HCT116 (cell line): ENCODE data around the gene RPS6KA1. TPM values are rescaled to one million over a fixed set of nuclear protein-coding genes. Genes with fewer than 3 reads are reported as not detected.

Source experiments
- ATAC-seq: fragments of 200-7000 bp; cut with Tn5 transposase; 2 replicates; pipeline ENCODE4 v1.9.1; 2020; ENCODE audit warnings: mild to moderate bottlenecking, moderate library complexity
- BruUV-seq: library from RNA; stranded (reverse); fragments of 400-500 nt; replicated peaks from 2 replicates; lab custom pipeline; 2021; lab: Mats Ljungman, UMichigan
- CTCF ChIA-PET: fragments of 300-600 bp; sonication (Branson Sonifier 250); formaldehyde crosslinking; loops from one replicate; lab custom pipeline; 2021; ENCODE audit warnings: antibody characterized with exemption; lab: Charles Lee
- POLR2A ChIA-PET: fragments of 300-600, 350-600 bp; sonication (Branson Sonifier 250); formaldehyde crosslinking; loops from one replicate; lab custom pipeline; 2021; ENCODE audit warnings: antibody characterized with exemption; lab: Charles Lee
- RAD21 ChIA-PET, 2 experiments: fragments of 300-600 bp; sonication (Branson Sonifier 250); formaldehyde crosslinking; loops; one replicate each; lab custom pipeline; 2023; ENCODE audit warnings: low total read pairs in 2 of 2; ENCODE audit not compliant: uncharacterized antibody in 2 of 2, unreplicated experiment in 2 of 2, low non-redundant PET in 1 of 2; lab: Charles Lee
- DNase-seq: peaks from one replicate; pipeline ENCODE4 v3.0.0-alpha.2; 2010; ENCODE audit warnings: low read depth, low spot score
- H2AFZ ChIP-seq: fragments of 200-600 bp; shearing (Covaris generic), sonication (generic); 2 replicates; pipeline ENCODE4 v1.6.1; 2017; ENCODE audit warnings: low read depth, mixed run types, mixed read lengths, antibody characterized with exemption, low read length; ENCODE audit not compliant: poor library complexity, severe bottlenecking
- H3K27ac ChIP-seq: 2 replicates; pipeline ENCODE4 v1.5.1; 2012; ENCODE audit warnings: low read depth, low read length
- H3K27me3 ChIP-seq: fragments of 200-600 bp; sonication (generic); 2 replicates; pipeline ENCODE4 v1.6.1; 2016; ENCODE audit warnings: mixed run types, low read length, mixed read lengths; ENCODE audit not compliant: insufficient read depth
- H3K36me3 ChIP-seq, 2 experiments: fragments of 200-500 bp in 1 of 2; fragments of 200-600 bp in 1 of 2; sonication (Bioruptor generic) in 1 of 2; sonication (generic) in 1 of 2; 2 replicates each; pipeline versions ENCODE4 v1.5.1 to v1.6.1; 2014 to 2016; ENCODE audit warnings: low read length in 2 of 2, inconsistent platforms in 1 of 2, mixed read lengths in 1 of 2, mixed run types in 1 of 2; ENCODE audit not compliant: insufficient read depth in 2 of 2, control insufficient read depth in 1 of 2
- H3K4me1 ChIP-seq, 2 experiments: fragments of 200-600 bp in 1 of 2; sonication (generic) in 1 of 2; 2 replicates each; pipeline versions ENCODE4 v1.5.1 to v1.6.1; 2012 to 2017; ENCODE audit warnings: low read length in 2 of 2, inconsistent platforms in 1 of 2, mild to moderate bottlenecking in 1 of 2, mixed read lengths in 1 of 2, mixed run types in 1 of 2, moderate library complexity in 1 of 2; ENCODE audit not compliant: insufficient read depth in 2 of 2, control insufficient read depth in 1 of 2
- H3K4me2 ChIP-seq: fragments of 200-600 bp; sonication (generic); 2 replicates; pipeline ENCODE4 v1.6.1; 2017; ENCODE audit warnings: mixed run types, low read length, mixed read lengths
- H3K4me3 ChIP-seq, 2 experiments: fragments of 200-600 bp in 1 of 2; sonication (generic) in 1 of 2; replicated peaks in 1 of 2; 2 replicates each; pipeline ENCODE4 v1.5.1; 2011 to 2016; ENCODE audit warnings: low read length in 2 of 2, control low read depth in 1 of 2, low read depth in 1 of 2, mild to moderate bottlenecking in 1 of 2, mixed read lengths in 1 of 2, mixed run types in 1 of 2
- H3K79me2 ChIP-seq: fragments of 200-600 bp; sonication (generic); 2 replicates; pipeline ENCODE4 v1.6.1; 2017; ENCODE audit warnings: mild to moderate bottlenecking, mixed run types, low read length, moderate library complexity, mixed read lengths; ENCODE audit not compliant: insufficient read depth
- H3K9ac ChIP-seq: fragments of 200-600 bp; sonication (generic); 2 replicates; pipeline ENCODE4 v1.6.1; 2016; ENCODE audit warnings: low read length, mixed read lengths
- H3K9me2 ChIP-seq: fragments of 200-600 bp; sonication (generic), shearing (Covaris generic); 2 replicates; pipeline ENCODE4 v1.6.1; 2017; ENCODE audit warnings: mixed run types, mild to moderate bottlenecking, moderate library complexity; ENCODE audit not compliant: insufficient read depth
- H3K9me3 ChIP-seq, 2 experiments: fragments of 200-500 bp in 1 of 2; fragments of 200-600 bp in 1 of 2; sonication (Bioruptor generic) in 1 of 2; sonication (generic) in 1 of 2; 2 replicates each; pipeline ENCODE4 v1.6.1; 2014 to 2017; ENCODE audit warnings: low read length in 2 of 2, mixed read lengths in 2 of 2, inconsistent platforms in 1 of 2, low read depth in 1 of 2, mild to moderate bottlenecking in 1 of 2, mixed run types in 1 of 2, moderate library complexity in 1 of 2; ENCODE audit not compliant: control insufficient read depth in 1 of 2, insufficient read depth in 1 of 2
- H4K20me1 ChIP-seq: fragments of 200-600 bp; sonication (generic), shearing (Covaris generic); 2 replicates; pipeline ENCODE4 v1.6.1; 2017; ENCODE audit warnings: mixed run types, mild to moderate bottlenecking, moderate library complexity; ENCODE audit not compliant: insufficient read depth
- CEBPB ChIP-seq: IDR thresholded peaks from 2 replicates; pipeline ENCODE4 v1.6.1; 2012; ENCODE audit warnings: low read depth
- EZH2phosphoT487 ChIP-seq: fragments of 200-600 bp; IDR thresholded peaks from 2 replicates; pipeline ENCODE4 v1.6.1; 2018; ENCODE audit warnings: antibody characterized with exemption, borderline replicate concordance
- FOSL1 ChIP-seq: IDR thresholded peaks from 2 replicates; pipeline ENCODE4 v1.6.1; 2012; ENCODE audit warnings: low read depth
- JUND ChIP-seq: IDR thresholded peaks from 2 replicates; pipeline ENCODE4 v1.6.1; 2012
- POLR2A ChIP-seq: IDR thresholded peaks from 2 replicates; pipeline ENCODE4 v1.7.0; 2011; ENCODE audit warnings: borderline replicate concordance; ENCODE audit not compliant: insufficient read depth, insufficient read length; ENCODE audit errors: extremely low read depth
- POLR2AphosphoS5 ChIP-seq: IDR thresholded peaks from 2 replicates; pipeline ENCODE4 v1.6.1; 2011; ENCODE audit warnings: mild to moderate bottlenecking, low read depth, low read length, moderate library complexity
- REST ChIP-seq: IDR thresholded peaks from 2 replicates; pipeline ENCODE4 v1.6.1; 2012; ENCODE audit warnings: low read depth
- SIN3A ChIP-seq: IDR thresholded peaks from 2 replicates; pipeline ENCODE4 v1.6.1; 2012; ENCODE audit warnings: low read depth
- SP1 ChIP-seq: IDR thresholded peaks from 2 replicates; pipeline ENCODE4 v1.6.1; 2012; ENCODE audit warnings: low read depth
- SRF ChIP-seq: IDR thresholded peaks from 2 replicates; pipeline ENCODE4 v1.6.1; 2012; ENCODE audit warnings: low read depth
- intact Hi-C: fragments of 100-400 bp; cut with micrococcal nuclease; formaldehyde crosslinking; loops from 2 replicates; pipeline ENCODE4 v1.10.0; 2022
- total RNA-seq: library from RNA; stranded (reverse); gene quantifications from one replicate; pipeline ENCODE4 v1.2.1, GENCODE V29; 2021; ENCODE audit not compliant: unreplicated experiment

RPS6KA1 gene
- total RNA-seq, 1 experiment from 2014 or later = 47.0 TPM

GRCh38 chr1:26556111-26556510 lies 26.6 kb downstream of the RPS6KA1 start:
- TF ChIP-seq EZH2phosphoT487 (no peak), JUND (no peak), FOSL1 (no peak), SRF (no peak), SP1 (no peak), CEBPB (no peak), POLR2AphosphoS5 (no peak), SIN3A (no peak), REST (no peak), POLR2A (no peak)
- H3K9me3 ChIP-seq = no peaks in the 10 kb centered on the region
- no peaks in the 10 kb centered on the region for H3K27me3 ChIP-seq
- H3K4me1 ChIP-seq = no peaks in the 10 kb centered on the region
- no peak overlapping the region for H3K4me2 ChIP-seq
- ChIA-PET POLR2A (no interaction called here), RAD21 (no interaction called here), CTCF (no interaction called here)
- H3K4me3 ChIP-seq = no peak overlapping the region
- H3K9ac ChIP-seq = no peak overlapping the region
- DNase-seq (no peak), ATAC-seq (no peak)
- H3K79me2 ChIP-seq = no peaks in the 10 kb centered on the region
- no peaks in the 10 kb centered on the region for H4K20me1 ChIP-seq
- no peak overlapping the region for H3K27ac ChIP-seq
- H3K36me3 ChIP-seq = peaks cover 14 to 19% of the 10 kb centered on the region in 2 experiments; a peak in 3 of 4 replicates
- H2AFZ ChIP-seq = no peak overlapping the region
- no TSS peak for BruUV-seq
- H3K9me2 ChIP-seq = no peaks in the 10 kb centered on the region
- intact Hi-C loops = no loop called here
